PC-3 (cell line): ENCODE measurements around the gene CSN3.

Source experiments
- EZH2 ChIP-seq: fragments of 300-600 bp; sonication (generic); IDR thresholded peaks from one replicate; pipeline ENCODE4 v1.6.1; 2017; ENCODE audit warnings: antibody characterized with exemption, mild to moderate bottlenecking, low read length; ENCODE audit not compliant: unreplicated experiment
- EZH2phosphoT487 ChIP-seq: fragments of 300-600 bp; sonication (generic); IDR thresholded peaks from 2 replicates; pipeline ENCODE4 v1.6.1; 2018; ENCODE audit warnings: mild to moderate bottlenecking, antibody characterized with exemption, low read length, borderline replicate concordance
- TF ChIP-seq, protein P1 (sequence below): fragments of 300-600 bp; sonication (generic); conservative IDR thresholded peaks from 2 replicates; pipeline ENCODE4 v1.5.1; 2017; ENCODE audit warnings: antibody characterized with exemption, low read depth, mild to moderate bottlenecking, low read length

DNA sequence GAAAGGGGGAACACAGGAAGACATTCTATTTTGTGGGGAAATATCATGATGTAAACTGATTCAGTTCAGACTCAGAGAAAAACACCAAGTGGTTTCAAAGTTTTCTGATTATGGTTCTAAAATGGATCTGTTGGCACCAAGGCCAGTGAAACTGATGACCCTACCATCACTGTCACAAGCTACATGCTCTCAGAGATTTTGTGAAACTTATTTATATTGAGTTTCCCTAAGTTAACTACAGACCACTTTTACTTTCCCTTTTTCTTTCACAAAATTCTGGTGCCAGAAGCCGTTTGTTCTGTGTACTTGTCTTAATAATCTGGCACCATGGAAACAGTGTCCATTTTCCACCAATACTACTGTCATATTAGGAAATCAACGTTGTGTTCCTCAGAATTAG, 48.9 kb downstream of the CSN3 start:
- TF ChIP-seq, protein P1, sequence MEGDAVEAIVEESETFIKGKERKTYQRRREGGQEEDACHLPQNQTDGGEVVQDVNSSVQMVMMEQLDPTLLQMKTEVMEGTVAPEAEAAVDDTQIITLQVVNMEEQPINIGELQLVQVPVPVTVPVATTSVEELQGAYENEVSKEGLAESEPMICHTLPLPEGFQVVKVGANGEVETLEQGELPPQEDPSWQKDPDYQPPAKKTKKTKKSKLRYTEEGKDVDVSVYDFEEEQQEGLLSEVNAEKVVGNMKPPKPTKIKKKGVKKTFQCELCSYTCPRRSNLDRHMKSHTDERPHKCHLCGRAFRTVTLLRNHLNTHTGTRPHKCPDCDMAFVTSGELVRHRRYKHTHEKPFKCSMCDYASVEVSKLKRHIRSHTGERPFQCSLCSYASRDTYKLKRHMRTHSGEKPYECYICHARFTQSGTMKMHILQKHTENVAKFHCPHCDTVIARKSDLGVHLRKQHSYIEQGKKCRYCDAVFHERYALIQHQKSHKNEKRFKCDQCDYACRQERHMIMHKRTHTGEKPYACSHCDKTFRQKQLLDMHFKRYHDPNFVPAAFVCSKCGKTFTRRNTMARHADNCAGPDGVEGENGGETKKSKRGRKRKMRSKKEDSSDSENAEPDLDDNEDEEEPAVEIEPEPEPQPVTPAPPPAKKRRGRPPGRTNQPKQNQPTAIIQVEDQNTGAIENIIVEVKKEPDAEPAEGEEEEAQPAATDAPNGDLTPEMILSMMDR, result no peak
- TF ChIP-seq EZH2 (no peak), EZH2phosphoT487 (no peak)
